ENCODE results near the gene SCGB3A1.

SCGB3A1 gene, protein sequence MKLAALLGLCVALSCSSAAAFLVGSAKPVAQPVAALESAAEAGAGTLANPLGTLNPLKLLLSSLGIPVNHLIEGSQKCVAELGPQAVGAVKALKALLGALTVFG

DNA sequence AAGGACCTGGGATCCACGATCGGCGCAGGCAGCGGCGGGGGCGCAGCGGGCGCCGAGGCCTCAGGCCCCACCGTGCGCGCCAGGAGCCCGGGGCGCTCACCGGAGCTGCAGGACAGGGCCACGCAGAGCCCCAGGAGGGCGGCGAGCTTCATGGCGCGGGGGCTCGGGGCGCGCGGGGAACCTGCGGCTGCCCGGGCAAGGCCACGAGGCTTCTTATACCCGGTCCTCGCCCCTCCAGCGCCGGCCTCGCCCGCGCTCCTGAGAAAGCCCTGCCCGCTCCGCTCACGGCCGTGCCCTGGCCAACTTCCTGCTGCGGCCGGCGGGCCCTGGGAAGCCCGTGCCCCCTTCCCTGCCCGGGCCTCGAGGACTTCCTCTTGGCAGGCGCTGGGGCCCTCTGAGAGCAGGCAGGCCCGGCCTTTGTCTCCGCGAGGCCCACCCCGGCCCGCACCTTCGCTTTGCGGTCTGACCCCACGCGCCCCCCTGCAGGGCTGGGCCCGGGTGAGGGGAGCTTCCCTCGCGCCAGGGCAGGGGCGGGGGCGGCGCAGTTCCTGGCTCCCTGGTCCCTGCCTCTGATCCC is at the start of gene SCGB3A1:
Gene SCGB3A1, minus strand, starts transcription at position 189 of the 577 bp plus-strand sequence. Its CDS starts 37 bp downstream, at position 152.
- no peak for DNase-seq

DNA sequence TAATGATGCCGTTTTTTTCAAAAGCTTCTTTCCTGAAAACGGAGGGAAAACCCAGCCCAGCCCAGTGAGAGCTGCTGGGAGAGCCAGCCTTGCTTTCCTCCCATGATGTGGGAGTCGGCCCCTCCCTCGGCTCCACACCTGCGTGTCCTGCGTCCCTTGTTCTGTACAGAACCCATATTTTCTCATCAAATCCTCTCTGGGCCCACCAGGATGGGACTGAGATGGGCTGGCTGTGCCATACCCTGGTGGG is 49.2 kb upstream of the SCGB3A1 start:
- DNase-seq: no peak

DNA sequence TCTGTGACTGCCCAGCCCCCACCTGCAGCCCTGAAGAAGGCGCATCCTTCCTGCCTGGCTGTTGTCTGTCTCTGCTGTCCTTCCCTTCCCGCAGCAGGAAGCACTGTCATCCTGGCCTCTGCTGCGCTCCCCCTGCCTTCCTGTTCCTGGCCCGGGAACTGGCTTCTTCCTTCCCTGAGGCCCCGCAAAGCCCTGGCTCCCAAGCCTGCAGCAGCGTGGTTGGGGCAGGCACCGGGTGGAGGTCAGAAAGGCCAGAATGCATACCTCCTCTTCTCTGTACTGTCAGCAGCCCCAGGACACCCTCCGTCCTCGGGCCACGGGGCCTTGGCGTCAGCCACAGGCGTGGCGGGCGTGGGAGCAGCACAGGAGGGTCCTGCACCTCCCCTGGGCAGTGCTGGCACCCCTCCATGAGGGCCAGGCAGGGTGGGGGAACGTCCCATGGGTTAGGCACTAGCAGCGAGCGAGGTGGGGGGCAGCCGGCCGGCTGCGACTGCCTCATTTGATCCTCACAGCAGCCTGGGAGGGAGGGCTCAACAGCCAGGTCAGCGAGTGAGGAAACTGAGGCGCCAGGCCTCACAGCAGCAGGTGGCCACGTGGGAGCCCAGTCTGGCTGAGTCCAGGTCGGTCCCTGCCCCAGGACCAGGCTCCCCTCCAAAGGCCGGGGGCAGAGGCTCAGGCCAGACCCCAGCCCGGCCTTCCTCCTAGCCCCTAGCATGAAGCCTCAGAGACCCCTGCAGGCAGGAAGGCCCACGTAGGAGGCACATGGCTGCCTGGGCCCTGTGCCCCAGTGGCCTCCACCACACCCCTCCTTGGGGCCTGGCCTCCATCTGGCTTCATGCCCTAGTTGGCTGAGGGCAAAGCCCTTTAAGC is 48.7 kb upstream of the SCGB3A1 start:
- DNase-seq: no peak

DNA sequence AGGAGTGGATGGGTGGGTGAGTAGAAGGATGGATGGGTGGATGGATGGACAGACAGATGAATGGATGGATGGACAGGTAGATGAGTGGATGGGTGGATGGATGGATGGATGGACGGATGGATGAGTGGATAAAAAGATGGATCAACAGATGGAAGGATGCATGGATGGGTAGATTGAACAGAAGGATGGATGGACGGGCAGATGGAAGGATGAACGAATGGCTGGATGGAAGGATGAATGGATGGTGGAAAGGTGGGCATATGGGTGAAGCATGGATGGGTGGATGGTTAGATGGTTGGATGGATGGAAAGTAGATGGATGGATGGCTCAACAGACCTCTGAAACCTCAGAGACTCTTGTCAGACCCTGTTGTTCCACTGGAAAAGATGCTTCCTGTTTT is 48.0 kb upstream of the SCGB3A1 start:
- no peak for DNase-seq

DNA sequence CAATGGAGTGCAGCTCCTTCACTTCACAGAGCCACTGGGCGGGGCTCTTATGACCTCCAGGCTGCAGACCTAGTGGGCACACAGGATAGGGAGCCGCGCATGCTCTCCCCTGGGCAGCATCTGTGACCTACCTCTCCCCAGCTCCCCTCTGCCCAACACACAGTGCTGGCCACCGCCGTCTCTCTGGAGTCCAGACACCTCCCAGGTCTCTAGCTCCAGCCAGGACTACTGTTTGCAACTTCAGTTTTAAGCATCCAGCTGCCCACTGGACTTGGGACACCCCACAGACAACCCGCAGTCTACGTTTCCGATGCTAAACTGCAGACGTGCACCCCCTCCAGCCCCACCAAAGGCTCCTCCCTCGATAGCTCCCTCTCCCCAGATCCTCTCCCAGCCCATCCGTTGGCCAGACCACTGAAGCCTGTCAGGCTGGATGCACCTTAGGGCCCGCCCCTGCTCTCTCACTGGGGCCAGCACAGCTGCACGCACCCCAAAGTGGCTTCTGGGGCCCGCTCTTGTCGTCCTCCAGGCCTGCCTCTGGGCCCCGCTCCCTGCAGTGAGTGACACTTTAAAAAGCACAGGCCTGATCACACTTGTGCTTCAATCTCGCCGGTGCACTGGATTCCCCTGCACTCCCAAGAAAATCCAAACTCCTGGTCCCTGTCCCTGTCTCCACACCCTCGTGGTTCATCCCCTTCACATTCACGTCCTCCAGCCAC is 46.8 kb upstream of the SCGB3A1 start:
- DNase-seq: no peak

DNA sequence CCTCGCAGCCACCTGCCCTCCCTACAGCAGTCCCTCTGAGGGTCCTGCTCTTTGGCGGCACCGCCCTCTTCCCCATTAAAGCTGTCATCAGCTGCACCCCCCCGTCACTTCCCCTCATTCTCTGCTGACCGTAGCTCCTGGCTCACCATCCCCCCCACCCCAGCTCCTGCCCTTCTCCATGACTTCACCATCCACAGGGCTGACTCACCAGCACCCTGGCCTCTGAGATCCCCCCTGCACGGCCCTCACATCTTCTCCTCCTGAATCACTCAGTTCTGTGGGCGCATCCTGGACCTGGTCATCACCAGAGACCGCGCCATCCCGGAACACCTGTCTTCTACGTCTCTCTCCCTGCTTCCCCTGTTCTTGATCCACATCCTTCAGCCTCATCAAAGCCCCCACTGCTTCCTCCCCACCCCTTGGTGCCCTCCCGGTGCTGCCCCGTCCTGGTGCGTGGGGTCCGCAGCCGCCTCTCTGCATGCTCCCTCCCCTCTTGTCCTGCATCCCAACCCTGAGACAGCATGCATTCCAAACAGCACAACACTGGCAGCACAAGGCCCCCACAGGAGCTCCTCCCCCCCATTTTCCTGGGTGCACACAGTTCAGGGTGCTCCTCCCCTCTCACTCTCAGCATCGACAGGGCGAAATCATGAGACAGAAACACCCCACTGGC is 45.2 kb upstream of the SCGB3A1 start:
- peak; percentile 11 for DNase-seq

DNA sequence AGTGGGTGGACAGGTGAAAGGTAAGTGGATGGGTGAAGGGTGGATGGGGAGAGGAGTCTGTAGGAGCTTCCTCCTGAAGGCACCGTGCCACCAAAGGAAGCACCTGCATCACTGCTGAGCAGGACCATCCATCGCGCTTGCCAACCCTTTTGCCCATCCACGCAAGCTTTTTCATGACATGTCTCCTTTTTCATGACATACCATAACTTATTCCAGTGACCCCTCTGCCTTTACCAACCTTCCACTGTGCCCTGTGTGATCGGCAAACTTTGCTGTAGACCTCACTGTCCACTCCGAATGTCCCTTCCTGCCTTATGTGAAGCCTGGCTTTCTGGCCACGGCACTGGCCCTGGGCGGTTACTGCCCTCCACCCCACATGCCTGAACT is 44.7 kb upstream of the SCGB3A1 start:
- DNase-seq: peak; percentile 9

DNA sequence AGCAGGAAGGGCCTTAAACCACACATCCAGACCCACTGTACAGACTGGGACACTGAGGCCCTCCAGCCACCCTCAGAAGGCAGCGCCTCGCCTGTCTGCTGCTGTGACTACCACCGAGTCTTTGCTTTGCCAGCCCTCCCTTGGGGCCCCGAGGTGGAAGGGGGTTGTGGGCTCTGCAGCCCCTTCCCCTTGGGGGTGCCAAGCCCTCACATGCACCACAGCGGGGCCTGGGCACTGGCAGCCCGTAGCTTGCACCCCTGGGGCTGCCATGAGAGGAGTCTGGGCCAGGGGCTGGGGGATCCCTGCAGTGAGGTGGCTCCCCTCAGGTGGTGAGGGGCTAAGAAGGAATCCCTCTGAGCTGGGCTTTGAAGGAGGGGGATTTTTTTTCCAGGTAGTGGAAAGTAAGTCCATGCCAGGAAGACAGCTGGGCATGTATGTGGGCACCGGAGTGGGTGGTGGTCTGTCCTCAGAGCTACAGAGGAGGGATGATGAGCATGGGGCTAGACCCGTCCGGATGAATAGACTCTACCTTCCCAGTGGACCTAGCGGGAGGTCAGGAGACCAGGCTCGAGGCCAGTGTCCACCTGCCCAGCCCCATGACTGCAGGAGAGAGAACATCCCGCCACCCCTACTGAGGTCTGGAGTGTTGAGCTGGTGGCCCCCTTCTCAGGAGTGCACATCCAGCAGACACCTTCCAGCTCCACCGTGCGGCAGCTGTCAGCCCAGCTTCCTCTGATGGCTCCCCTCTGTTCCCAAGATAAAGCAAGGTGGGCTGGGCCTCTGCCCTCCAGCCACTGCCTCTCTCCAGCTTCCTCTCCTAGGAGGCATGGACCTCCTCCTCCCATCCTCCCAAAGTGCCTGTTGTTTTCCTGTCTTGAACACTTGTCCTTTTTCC is 42.2 kb upstream of the SCGB3A1 start:
- no peak for DNase-seq

DNA sequence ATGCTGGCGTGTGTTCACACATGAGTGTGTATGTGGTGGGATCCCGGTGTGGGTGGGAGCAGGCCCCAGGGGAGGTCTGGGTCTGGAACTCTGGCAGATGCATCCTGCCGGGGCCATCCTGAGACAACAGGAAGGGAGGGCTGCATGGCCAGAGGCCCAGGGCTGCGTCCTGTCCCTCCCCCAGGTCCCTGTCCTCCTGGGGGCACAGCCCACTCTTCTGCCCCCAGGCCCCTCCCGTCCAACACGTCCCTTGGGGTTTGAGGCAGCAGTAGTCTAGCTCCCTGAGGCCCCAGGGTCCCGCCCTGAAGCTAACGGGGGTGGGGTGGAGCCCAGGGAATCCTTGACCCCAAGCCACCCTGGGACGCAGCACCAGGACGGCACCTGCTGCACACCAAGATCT is 41.5 kb upstream of the SCGB3A1 start:
- DNase-seq: no peak

DNA sequence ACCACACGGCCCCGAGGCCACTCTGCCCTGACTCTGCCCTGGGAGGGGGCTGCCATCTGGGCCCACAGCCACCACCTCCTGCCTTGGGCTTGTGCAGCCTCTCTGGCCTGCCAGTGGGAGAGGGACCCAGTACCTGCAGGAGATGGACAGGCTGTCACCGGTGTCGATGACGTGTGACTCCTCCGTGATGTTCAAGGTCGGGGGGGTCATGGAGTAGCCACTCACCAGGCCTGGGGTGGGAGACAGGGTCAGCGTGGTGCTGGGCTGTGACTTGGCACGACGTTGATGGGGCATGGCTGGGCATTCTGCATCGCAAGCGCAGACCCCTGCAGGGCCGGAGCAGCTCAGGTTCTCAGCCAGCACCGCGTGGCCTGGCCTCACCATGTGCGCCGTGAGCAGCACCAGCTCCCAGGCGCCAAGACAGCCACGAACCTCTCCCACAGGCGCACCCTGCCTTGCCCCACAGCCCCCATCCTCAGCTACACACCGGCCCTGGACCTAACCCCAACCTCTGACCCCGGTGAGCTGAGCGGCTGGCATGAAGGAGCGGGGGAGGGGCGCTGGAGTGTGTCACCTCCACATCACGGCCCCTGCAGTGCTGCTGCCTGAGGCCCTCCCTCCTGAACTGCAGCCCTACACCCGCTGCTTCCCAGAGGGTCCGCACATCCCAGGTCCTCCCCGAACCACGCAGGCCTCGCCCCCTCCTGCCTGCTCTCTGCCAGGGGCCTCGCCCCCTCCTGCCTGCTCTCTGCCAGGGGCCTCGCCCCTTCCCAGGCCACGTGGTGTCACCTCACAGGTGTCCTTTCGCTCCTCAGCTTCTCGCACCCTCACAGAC is 40.5 kb upstream of the SCGB3A1 start:
- DNase-seq: no peak

DNA sequence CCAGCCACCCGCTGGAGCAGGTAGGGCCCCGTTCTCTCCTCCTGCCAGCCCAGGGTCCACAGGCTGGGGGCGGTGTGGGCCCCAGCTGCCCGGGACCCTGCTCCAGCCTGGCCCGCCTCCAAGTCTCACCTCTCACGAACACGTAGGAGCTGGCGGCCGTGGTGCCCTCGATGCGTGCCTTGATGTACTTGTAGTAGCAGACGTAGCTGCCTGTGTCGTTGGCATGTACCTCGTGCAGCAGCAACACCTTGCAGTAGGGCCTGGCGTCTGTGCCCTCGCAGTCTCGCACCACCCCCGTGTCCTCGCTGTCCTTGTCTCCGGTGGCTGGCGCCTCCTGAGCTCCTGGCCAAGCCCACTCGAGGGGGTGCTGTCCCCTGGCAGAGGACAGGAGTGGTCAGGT is 39.1 kb upstream of the SCGB3A1 start:
- DNase-seq: no peak

DNA sequence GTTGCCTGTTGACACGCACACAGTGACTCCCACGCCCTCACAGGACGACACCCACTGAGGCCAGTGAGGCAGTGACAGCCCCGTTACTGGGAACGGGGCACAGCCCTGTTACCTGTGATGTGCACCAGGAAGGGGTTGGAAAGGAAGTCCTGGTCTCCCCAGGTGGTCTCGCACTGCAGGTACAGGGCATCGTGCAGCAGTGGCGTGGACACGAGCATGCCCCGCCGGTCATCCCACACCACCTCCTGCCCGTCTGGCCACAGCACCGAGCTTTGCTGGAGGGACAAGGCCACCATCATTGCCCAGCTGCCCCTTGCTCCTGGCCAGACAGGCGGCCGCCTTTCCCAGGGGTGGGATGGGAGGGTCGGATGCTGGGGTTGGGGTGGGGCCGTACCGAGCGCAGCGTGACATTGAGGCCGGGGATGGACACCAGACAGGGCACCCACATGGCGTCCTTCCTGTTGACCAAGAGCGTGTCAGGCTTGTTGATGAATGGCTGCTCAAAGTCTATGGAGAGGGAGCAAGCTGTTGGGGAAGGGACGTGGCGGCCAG is 38.6 kb upstream of the SCGB3A1 start:
- no peak for DNase-seq

DNA sequence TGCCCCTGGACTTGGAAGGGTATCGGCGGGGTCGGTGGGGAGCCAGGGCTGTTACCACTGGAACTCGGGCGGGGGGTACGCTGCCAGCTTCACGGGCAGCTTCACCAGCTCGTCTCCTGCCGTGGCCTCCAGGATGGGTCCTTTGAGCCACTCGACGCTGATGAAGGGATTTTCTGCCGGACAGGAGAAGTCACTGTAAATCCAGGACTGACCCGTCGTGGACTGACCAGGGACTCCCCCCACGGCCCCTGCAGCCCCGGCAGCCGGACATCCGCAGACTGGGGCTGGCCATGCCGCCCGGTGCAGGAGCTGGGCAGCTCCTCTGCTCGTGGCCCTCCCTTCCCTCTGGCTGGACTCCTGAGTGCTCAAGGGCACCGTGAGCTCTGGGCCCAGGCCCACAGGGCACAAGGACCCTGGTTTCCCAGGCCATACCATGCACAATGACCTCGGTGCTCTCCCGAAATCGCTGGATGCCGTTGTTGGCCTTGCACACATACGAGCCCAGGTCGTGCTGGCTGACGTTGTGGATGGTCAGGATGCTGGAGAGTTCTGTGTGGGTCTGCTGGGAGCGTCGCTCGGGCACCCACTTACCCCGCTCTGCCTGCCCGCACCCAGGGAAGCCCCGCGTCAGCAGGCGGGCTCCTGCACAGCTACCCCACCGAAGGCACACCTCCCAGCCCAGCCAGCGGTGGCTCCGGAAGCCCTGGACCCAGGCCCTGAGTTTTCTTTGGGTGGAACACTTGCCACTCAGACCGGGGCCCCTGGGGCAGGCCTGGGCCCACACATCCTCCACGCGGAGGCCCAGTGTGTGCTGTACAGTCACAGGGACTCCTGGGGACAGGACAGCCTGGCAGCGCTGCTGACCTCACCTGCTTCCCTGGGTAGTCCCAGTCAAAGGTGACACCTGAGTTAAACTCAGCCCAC is 37.8 kb upstream of the SCGB3A1 start:
- no peak for DNase-seq

DNA sequence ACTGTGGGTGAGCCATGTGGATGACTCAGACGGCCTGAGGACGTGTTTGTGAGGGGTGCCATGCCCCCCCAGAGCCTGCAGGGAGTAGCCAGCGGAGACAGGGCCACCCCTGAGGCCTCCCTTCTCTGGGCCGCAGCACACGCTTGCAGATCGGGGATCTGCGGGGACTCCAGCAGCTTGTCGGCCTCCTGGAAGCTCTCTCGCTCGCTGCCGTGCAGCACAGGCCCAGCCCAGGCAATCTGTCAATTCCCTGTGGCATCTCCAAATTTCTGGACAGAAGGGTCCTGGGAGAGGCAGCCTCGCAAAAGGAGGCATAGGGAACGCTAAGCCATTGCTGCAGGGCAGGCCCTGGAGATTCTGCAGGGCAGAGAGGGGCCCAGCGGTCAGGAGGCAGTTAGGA is 36.9 kb upstream of the SCGB3A1 start:
- DNase-seq: no peak

DNA sequence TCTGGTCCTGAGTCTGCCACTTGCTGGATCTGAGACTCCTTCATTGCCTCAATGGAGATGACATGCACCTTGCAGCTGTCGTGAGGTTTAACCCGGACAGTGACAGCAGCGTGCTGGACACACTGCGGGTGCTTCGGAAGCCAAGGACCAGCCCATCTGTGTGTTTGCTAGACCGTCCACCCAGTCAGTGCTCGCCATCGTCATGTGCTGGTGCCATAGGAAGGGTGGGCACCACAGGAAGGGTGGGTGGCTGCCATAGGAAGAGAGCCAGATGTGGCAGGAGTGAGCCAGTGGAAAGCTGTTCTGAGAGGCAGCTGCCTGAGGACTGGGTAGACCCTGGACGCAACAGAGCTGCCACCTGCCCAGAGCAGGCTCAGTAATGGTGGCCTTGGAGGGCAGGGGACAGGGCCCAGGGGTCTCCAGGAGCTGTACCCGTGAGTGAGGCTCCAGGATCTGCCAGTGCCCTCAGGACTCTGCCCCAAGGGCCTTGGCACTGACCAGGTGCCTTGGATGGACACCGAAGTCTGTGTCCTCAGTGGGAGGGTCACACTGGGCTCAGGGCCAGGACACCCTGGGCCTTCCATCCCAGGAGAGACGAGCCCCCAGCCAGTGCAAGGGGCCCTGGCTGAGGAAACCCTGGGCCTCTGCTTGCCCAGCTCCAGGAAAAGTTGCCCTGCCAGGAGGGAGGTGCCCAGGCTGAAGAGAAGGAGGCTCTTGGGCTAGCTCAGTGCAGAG is 36.3 kb upstream of the SCGB3A1 start:
- DNase-seq: no peak

DNA sequence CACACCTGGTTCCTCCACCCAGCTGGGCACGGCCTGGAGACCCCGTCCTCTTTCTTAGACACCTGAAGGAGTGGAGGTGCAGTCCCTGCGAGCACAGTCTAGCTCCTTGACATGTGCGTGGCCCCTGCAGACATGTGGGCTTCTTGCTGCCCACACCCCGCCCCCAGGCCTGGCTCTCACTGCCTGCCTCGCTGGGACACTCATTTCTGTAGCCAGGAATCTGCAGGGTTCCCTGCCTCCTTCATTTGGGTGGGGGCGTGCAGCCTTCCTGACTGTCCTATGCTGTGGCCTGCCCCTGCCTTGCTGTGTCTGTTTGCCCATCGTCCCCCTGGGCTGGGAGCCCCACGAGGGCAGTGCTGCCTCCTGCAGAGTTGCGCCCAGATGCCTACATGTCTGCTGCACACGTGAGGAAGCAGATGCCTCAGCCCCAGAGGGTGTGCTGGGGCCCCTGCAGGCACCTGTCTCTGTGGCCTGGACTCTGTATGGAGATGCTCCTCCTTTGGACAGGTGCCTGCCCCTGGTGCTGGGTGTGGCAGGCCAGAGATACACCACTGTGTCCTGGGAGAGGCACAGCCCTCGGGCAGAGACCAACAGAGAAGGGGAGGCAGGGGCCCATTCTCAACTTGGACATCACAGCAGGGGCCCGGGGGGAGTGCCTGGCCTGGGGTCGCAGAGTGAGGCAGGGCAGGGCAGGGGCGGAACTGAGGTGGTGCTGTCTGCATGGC is 35.5 kb upstream of the SCGB3A1 start:
- DNase-seq: no peak

DNA sequence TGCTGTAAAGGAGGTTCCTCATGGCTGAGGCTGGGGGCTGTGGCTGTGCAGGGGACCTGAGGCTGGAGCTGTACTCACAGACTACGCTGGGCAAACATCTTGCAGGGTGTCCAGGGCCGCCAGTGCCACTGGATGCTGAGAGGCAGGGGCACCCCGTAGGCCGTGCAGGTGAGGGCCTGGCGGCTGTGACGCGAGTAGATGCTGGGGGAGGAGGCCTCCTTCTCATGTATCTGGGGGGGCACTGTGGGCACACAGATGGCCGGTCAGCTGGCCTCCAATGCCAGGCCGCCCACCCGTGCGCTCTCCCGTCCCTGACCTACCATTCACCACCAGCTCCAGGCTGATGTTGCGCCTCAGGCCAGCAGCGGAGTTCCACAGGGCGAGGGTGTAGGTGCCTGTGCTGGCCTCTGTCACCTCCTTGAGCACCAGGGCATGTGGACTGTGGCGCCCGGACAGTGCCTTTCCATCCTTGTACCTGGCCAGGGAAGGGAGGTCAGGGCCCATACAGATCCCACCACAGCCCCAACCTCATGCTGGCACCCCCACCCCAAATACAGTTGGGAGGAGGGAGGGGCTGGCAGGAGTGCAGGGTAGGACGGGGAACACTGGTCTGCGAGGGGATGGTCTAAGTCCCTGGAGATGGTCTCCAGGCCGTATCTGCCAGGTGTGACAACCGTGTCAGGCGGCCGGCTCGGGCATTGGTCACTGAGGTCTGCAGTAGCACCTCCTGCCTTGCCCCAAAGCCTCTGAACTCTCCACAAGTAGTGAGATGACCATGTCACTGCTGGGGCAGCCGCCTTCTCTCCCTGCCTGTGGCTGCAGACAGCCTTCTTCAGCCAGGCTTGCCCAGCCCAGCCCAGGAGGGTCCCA is 34.7 kb upstream of the SCGB3A1 start:
- DNase-seq: no peak
